Lung (tissue), 12 donors: Measurements from ENCODE around the gene TXNRD2. TPM values are rescaled to one million over a fixed set of nuclear protein-coding genes. Genes with fewer than 3 reads are reported as not detected.

Experiments used
- ATAC-seq: fragments of 200-7000 bp; cut with Tn5 transposase; one replicate; pipeline ENCODE4 v1.9.1; 2020; ENCODE audit warnings: moderate number of reproducible peaks; ENCODE audit not compliant: insufficient read depth, low FRiP score
- DNase-seq, 3 donors: peaks; one replicate each; pipeline ENCODE4 v3.0.0-alpha.2; 2013 to 2017
- H3K27ac ChIP-seq, 2 donors: one replicate each; pipeline ENCODE4 v1.5.1; 2013; ENCODE audit warnings: mild to moderate bottlenecking in 2 of 2, moderate library complexity in 2 of 2, control low read depth in 1 of 2, inconsistent platforms in 1 of 2, low read depth in 1 of 2, low read length in 1 of 2
- H3K27me3 ChIP-seq, 3 donors: one replicate each; pipeline ENCODE4 v1.5.1; 2013; ENCODE audit warnings: low read length in 2 of 3; ENCODE audit not compliant: control insufficient read depth in 3 of 3, insufficient read depth in 3 of 3
- H3K36me3 ChIP-seq, 4 donors: one replicate each; pipeline ENCODE4 v1.5.1; 2013; ENCODE audit warnings: low read length in 4 of 4, mild to moderate bottlenecking in 1 of 4, moderate library complexity in 1 of 4; ENCODE audit not compliant: control insufficient read depth in 4 of 4, insufficient read depth in 4 of 4
- H3K4me1 ChIP-seq, 5 donors: one replicate each; pipeline ENCODE4 v1.5.1; 2013; ENCODE audit warnings: low read length in 5 of 5, mild to moderate bottlenecking in 2 of 5, moderate library complexity in 1 of 5; ENCODE audit not compliant: control insufficient read depth in 5 of 5, insufficient read depth in 5 of 5
- H3K4me3 ChIP-seq: one replicate; pipeline ENCODE4 v1.5.1; 2013; ENCODE audit warnings: mild to moderate bottlenecking, control low read depth, moderate library complexity
- H3K9ac ChIP-seq, 2 donors: one replicate each; pipeline ENCODE4 v1.5.1; 2013; ENCODE audit warnings: low read length in 2 of 2, control low read depth in 1 of 2; ENCODE audit not compliant: insufficient read depth in 1 of 2
- H3K9me3 ChIP-seq, 4 donors: one replicate each; pipeline ENCODE4 v1.5.1; 2013; ENCODE audit warnings: low read length in 3 of 4, mild to moderate bottlenecking in 1 of 4, moderate library complexity in 1 of 4; ENCODE audit not compliant: control insufficient read depth in 4 of 4, insufficient read depth in 3 of 4
- CTCF ChIP-seq: IDR thresholded peaks from 2 replicates; pipeline ENCODE4 v1.5.1; 2012; ENCODE audit warnings: mild to moderate bottlenecking; ENCODE audit errors: control extremely low read depth, extremely low read depth
- WGBS, 2 donors: extraction: QIAGEN DNeasy Blood & Tissue Kit; methylation state at CpG; one replicate each; pipeline ENCODE4 v1.1.7; 2013; 5-methylcytosine and 5-hydroxymethylcytosine counted together
- polyA plus RNA-seq, 2 donors: library from polyadenylated mRNA; stranded (reverse); fragments of 200-250 nt; gene quantifications; one replicate each; pipeline ENCODE4 v1.2.1, GENCODE V29; 2013
- total RNA-seq, 2 donors: library from RNA; depleted of rRNA in 1 of 2; stranded (reverse); fragments of >200 nt in 1 of 2; gene quantifications; one replicate each; pipeline ENCODE4 v1.2.1, GENCODE V29; 2014 to 2021
- donor health status: control.
- donor health status: control.
- donor health status: Bipolar disorder and iron deficiency.
- donor health status: healthy.
- donor health status: DM: yes; HTN: yes; CAD: no.

TXNRD2 gene
- total and polyA plus RNA-seq, 4 donors, result 20.3 to 59.2 (median 32.2) TPM

GRCh38 chr22:19986011-19986409 is 44.4 kb upstream of the TXNRD2 start:
- TF ChIP-seq CTCF, result no peak
- Histone ChIP-seq H3K4me1 (peaks cover 4 to 23% (median 11%) of the 10 kb centered on the region in 5 donors), H3K27ac (peak overlapping the region in 1 of 2 donors; percentile 97), H3K4me3 (no peak overlapping the region), H3K36me3 (peaks cover 0 to 3% (median 1%) of the 10 kb centered on the region in 4 donors), H3K9ac (peak overlapping the region in 1 of 2 donors; percentile 46), H3K9me3 (no peaks in the 10 kb centered on the region), H3K27me3 (no peaks in the 10 kb centered on the region)
- ATAC-seq, result no peak
- 55 to 66% methylated on average over 2 of the region's 2 CpGs for WGBS, 2 donors
- DNase-seq, result no peak

- no peak for TF ChIP-seq CTCF
Observed at GRCh38 chr22:19984851-19985811, 43.5 kb upstream of the TXNRD2 start.

GRCh38 chr22:19984201-19984753 is 42.7 kb upstream of the TXNRD2 start:
- no peak for ATAC-seq

More at GRCh38 chr22:19984851-19985811, 43.5 kb upstream of the TXNRD2 start:
- no peaks in the 10 kb centered on the region for H3K9me3 ChIP-seq
- no peak overlapping the region for H3K9ac ChIP-seq
- H3K4me1 ChIP-seq, result peaks cover 4 to 20% (median 11%) of the 10 kb centered on the region in 5 donors
- H3K4me3 ChIP-seq, result no peak overlapping the region
- H3K36me3 ChIP-seq, result peaks cover 0 to 7% (median 2%) of the 10 kb centered on the region in 4 donors
- no peak for ATAC-seq
- no peak for DNase-seq
- H3K27me3 ChIP-seq, result no peaks in the 10 kb centered on the region
- WGBS, 2 donors, result 88 to 92% methylated on average over 11 of the region's 11 CpGs
- H3K27ac ChIP-seq, result peak overlapping the region in 1 of 2 donors; percentile 24

More at GRCh38 chr22:19984201-19984753, 42.7 kb upstream of the TXNRD2 start:
- TF ChIP-seq CTCF, result no peak
- Histone ChIP-seq H3K27ac (peak overlapping the region in 1 of 2 donors; percentile 85), H3K4me1 (peaks cover 4 to 20% (median 11%) of the 10 kb centered on the region in 5 donors), H3K4me3 (no peak overlapping the region), H3K36me3 (peaks cover 0 to 13% (median 2%) of the 10 kb centered on the region in 4 donors), H3K27me3 (no peaks in the 10 kb centered on the region), H3K9ac (no peak overlapping the region), H3K9me3 (no peaks in the 10 kb centered on the region)
- DNase-seq, result no peak
- WGBS, 2 donors, result 87 to 95% methylated on average over 19 of the region's 19 CpGs
